K562 (cell line): ENCODE data around the gene SLC4A2. TPM values are rescaled to one million over a fixed set of nuclear protein-coding genes. Genes with fewer than 3 reads are reported as not detected.

ENCODE experiments used
- ATF3 ChIP-seq, 2 experiments: fragments of 450-650 bp in 1 of 2; sonication (generic) in 1 of 2; formaldehyde crosslinking in 1 of 2; IDR thresholded peaks in 1 of 2; conservative IDR thresholded peaks in 1 of 2; 2 replicates each; pipeline versions ENCODE4 v1.6.1 to v1.8.1; 2016 to 2023; ENCODE audit warnings: mild to moderate bottlenecking in 2 of 2, moderate library complexity in 2 of 2, inconsistent platforms in 1 of 2, missing genetic modification reagents in 1 of 2
- CHAMP1 ChIP-seq: fragments of 450-650 bp; IDR thresholded peaks from 2 replicates; pipeline ENCODE4 v1.6.1; 2016; ENCODE audit warnings: mild to moderate bottlenecking
- ELF4 ChIP-seq: fragments of 450-650 bp; formaldehyde crosslinking; IDR thresholded peaks from 2 replicates; pipeline ENCODE4 v1.4.0; 2022; ENCODE audit warnings: missing genetic modification characterization
- ELK3 ChIP-seq: fragments of 450-650 bp; formaldehyde crosslinking; IDR thresholded peaks from 2 replicates; pipeline ENCODE4 v1.4.0; 2020; ENCODE audit warnings: mild to moderate bottlenecking
- ESRRB ChIP-seq: fragments of 250-450 bp; sonication (Bioruptor Pico); IDR thresholded peaks from 2 replicates; pipeline ENCODE4 v1.5.0; 2020; ENCODE audit warnings: mild to moderate bottlenecking, moderate library complexity, borderline replicate concordance
- HES1 ChIP-seq: fragments of 450-650 bp; IDR thresholded peaks from 2 replicates; pipeline ENCODE4 v1.6.1; 2016; ENCODE audit warnings: low read depth, mild to moderate bottlenecking, moderate library complexity
- HMBOX1 ChIP-seq: sonication (generic); IDR thresholded peaks from 2 replicates; pipeline ENCODE4 v1.6.1; 2016
- HNRNPLL ChIP-seq: fragments of 200-400 bp; formaldehyde crosslinking; IDR thresholded peaks from 2 replicates; pipeline ENCODE4 v1.6.1; 2017; ENCODE audit warnings: low read length, low read depth, mild to moderate bottlenecking; ENCODE audit not compliant: poor library complexity, severe bottlenecking
- MAFK ChIP-seq: IDR thresholded peaks from 2 replicates; pipeline ENCODE4 v1.6.1; 2011; ENCODE audit warnings: low read length, improper control_type of control experiment
- MEF2A ChIP-seq: IDR thresholded peaks from 2 replicates; pipeline ENCODE4 v1.6.1; 2011; ENCODE audit warnings: low read depth, mild to moderate bottlenecking, low read length, moderate library complexity; ENCODE audit not compliant: control insufficient read depth
- SIN3A ChIP-seq, 2 experiments: fragments of 150-350 bp in 1 of 2; IDR thresholded peaks; 2 replicates each; pipeline ENCODE4 v1.6.1; 2011 to 2016; ENCODE audit warnings: borderline replicate concordance in 2 of 2, low read depth in 2 of 2, low read length in 2 of 2, mild to moderate bottlenecking in 2 of 2, moderate library complexity in 2 of 2; ENCODE audit not compliant: control insufficient read depth in 1 of 2
- SMAD4 ChIP-seq: fragments of 250-450 bp; sonication (Bioruptor Pico); conservative IDR thresholded peaks from 2 replicates; pipeline ENCODE4 v1.8.0; 2021; ENCODE audit warnings: inconsistent platforms, mild to moderate bottlenecking, moderate library complexity
- SPI1 ChIP-seq: IDR thresholded peaks from 2 replicates; pipeline ENCODE4 v1.6.1; 2011; ENCODE audit warnings: low read depth, low read length, control low read depth, borderline replicate concordance
- WHSC1 ChIP-seq: IDR thresholded peaks from one replicate; pipeline ENCODE4 v1.6.1; 2012; ENCODE audit warnings: low read length, control low read depth, inconsistent platforms
- ZFP36 ChIP-seq: fragments of 150-350 bp; IDR thresholded peaks from 2 replicates; pipeline ENCODE4 v1.6.1; 2018; ENCODE audit warnings: low read length, low read depth; ENCODE audit not compliant: partially characterized antibody
- ZNF274 ChIP-seq: IDR thresholded peaks from 2 replicates; pipeline ENCODE4 v1.6.1; 2011; ENCODE audit warnings: low read depth, mild to moderate bottlenecking, low read length, moderate library complexity, borderline replicate concordance
- ZNF511 ChIP-seq: sonication (generic); formaldehyde crosslinking; IDR thresholded peaks from 2 replicates; pipeline ENCODE4 v1.8.0; 2022; ENCODE audit warnings: mild to moderate bottlenecking, missing genetic modification reagents
- ZNF644 ChIP-seq: fragments of 200-800 bp; sonication (Bioruptor generic); IDR thresholded peaks from 2 replicates; pipeline ENCODE4 v1.6.1; 2016; ENCODE audit warnings: low read depth, missing genetic modification characterization, missing compliant biosample characterization
- polyA plus RNA-seq, 8 experiments: library from polyadenylated mRNA; depleted of rRNA in 4 of 8; stranded (reverse) in 5 of 8; unstranded in 3 of 8; fragments of >200 nt; fragmentation: Nextera tagmentation in 2 of 8; fragmentation: Illumina TruSeq in 1 of 8; extraction: Ambion mirVana in 2 of 8; extraction: Trizol in 1 of 8; gene quantifications; 2 replicates each; pipeline versions ENCODE4 v1.2.1 to v1.2.3, GENCODE V29; 2011 to 2014; ENCODE audit warnings: inconsistent platforms in 1 of 8, missing spikeins in 1 of 8
- total RNA-seq, 7 experiments: library from RNA; depleted of rRNA in 6 of 7; stranded (reverse); fragments of >200 nt in 6 of 7; fragmentation: Illumina TruSeq in 2 of 7; extraction: Trizol in 2 of 7; gene quantifications; 2 replicates each; pipeline versions ENCODE4 v1.2.1 to v1.2.3, GENCODE V29; 2011 to 2021; ENCODE audit warnings: low replicate concordance in 1 of 7

Gene SLC4A2
- total and polyA plus RNA-seq, 9 of the 15 experiments (the other 6 are each of a cell fraction or from before 2014, with no cell fraction given) = 11.4 to 375 (median 130) TPM

- TF ChIP-seq CHAMP1 (no peak), WHSC1 (no peak), ZNF644 (tag) (no peak; the same call in 1 of the 2 replicates), HNRNPLL (peak; percentile 36), MAFK (peak; percentile 9; the same call in 1 of the 2 replicates), SPI1 (no peak), ATF3 (IDR thresholded peaks at IDR 0.05) (peak; percentile 99), ATF3 (CRISPR knock-in tag; conservative IDR thresholded peaks at IDR 0.05) (peak; percentile 97), ESRRB (CRISPR knock-in tag) (no peak), ZNF511 (CRISPR knock-in tag) (no peak), ZFP36 (peak; percentile 18), SIN3A (IDR thresholded peaks at IDR 0.05; ENCODE audit: borderline replicate concordance in 2 of 2, control insufficient read depth in 1 of 2, low read depth in 2 of 2, low read length in 2 of 2) (peak; percentile 64 to 69; a peak in 2 of 4 replicates), MEF2A (no peak), ZNF274 (no peak), SMAD4 (peak; percentile 100), HES1 (no peak), ELK3 (CRISPR knock-in tag) (no peak), ELF4 (CRISPR knock-in tag) (no peak), HMBOX1 (peak; percentile 87; the same call in 1 of the 2 replicates)
Observed at GRCh38 chr7:151038951-151039849, 20.2 kb upstream of the SLC4A2 start (continued).
